ENCODE results near the gene SLC39A7. TPM values are rescaled to one million over a fixed set of nuclear protein-coding genes. Genes with fewer than 3 reads are reported as not detected.

SLC39A7 gene
- total RNA-seq, 6 experiments from 2014 or later = 215 to 240 (median 225) TPM

- peaks cover 2% of the 10 kb centered on the region; the same call in 1 of the 2 replicates for H3K27me3 Mint-ChIP-seq (ENCODE audit: insufficient read depth)
- DNase-seq = no peak
- H3K4me1 Mint-ChIP-seq (ENCODE audit: low read depth) = peaks cover 44% of the 10 kb centered on the region
- TF ChIP-seq CTCF (IDR thresholded peaks at IDR 0.05) = no peak
- peak overlapping the region; percentile 59 for H3K27ac Mint-ChIP-seq
- H3K36me3 Mint-ChIP-seq (ENCODE audit: low read depth) = peaks cover 57% of the 10 kb centered on the region
- peak overlapping the region; percentile 100 for H3K4me3 Mint-ChIP-seq
- no peaks in the 10 kb centered on the region for H3K9me3 Mint-ChIP-seq
Observed at GRCh38 chr6:33198159-33198852, 2.4 kb upstream of the SLC39A7 start.

- H3K4me3 Mint-ChIP-seq = peak overlapping the region; percentile 100
- no peaks in the 10 kb centered on the region for H3K9me3 Mint-ChIP-seq
- H3K4me1 Mint-ChIP-seq (ENCODE audit: low read depth) = peaks cover 51% of the 10 kb centered on the region
- peak overlapping the region; percentile 83 for H3K27ac Mint-ChIP-seq
- peaks cover 63% of the 10 kb centered on the region for H3K36me3 Mint-ChIP-seq (ENCODE audit: low read depth)
- no peak for TF ChIP-seq CTCF (IDR thresholded peaks at IDR 0.05)
- no peak for DNase-seq
- H3K27me3 Mint-ChIP-seq (ENCODE audit: insufficient read depth) = no peaks in the 10 kb centered on the region; the same call in 1 of the 2 replicates
Observed at GRCh38 chr6:33198853-33199436, 1.7 kb upstream of the SLC39A7 start.

- Mint-ChIP-seq H3K4me1 (ENCODE audit: low read depth) (peaks cover 56% of the 10 kb centered on the region), H3K36me3 (ENCODE audit: low read depth) (peaks cover 63% of the 10 kb centered on the region), H3K27ac (peak overlapping the region; percentile 83), H3K27me3 (ENCODE audit: insufficient read depth) (no peaks in the 10 kb centered on the region; the same call in 1 of the 2 replicates), H3K4me3 (peak overlapping the region; percentile 100), H3K9me3 (no peaks in the 10 kb centered on the region)
- no peak for DNase-seq
- no peak for TF ChIP-seq CTCF (IDR thresholded peaks at IDR 0.05)
Observed at GRCh38 chr6:33199687-33200218, 914 bp upstream of the SLC39A7 start.

- peak overlapping the region; percentile 100 for H3K4me3 Mint-ChIP-seq
- H3K4me1 Mint-ChIP-seq (ENCODE audit: low read depth) = peaks cover 70% of the 10 kb centered on the region
- H3K36me3 Mint-ChIP-seq (ENCODE audit: low read depth) = peaks cover 55% of the 10 kb centered on the region
- no peaks in the 10 kb centered on the region; the same call in 1 of the 2 replicates for H3K27me3 Mint-ChIP-seq (ENCODE audit: insufficient read depth)
- H3K27ac Mint-ChIP-seq = peak overlapping the region; percentile 100
- no peak for DNase-seq
- peak; percentile 36 for TF ChIP-seq CTCF (IDR thresholded peaks at IDR 0.05)
- no peaks in the 10 kb centered on the region for H3K9me3 Mint-ChIP-seq
Observed at GRCh38 chr6:33201147-33201545, 479 bp downstream of the SLC39A7 start.

GRCh38 chr6:33201935-33202334 is 1.3 kb downstream of the SLC39A7 start:
- H3K4me1 Mint-ChIP-seq (ENCODE audit: low read depth) = peaks cover 76% of the 10 kb centered on the region
- peaks cover 54% of the 10 kb centered on the region for H3K36me3 Mint-ChIP-seq (ENCODE audit: low read depth)
- DNase-seq = no peak
- TF ChIP-seq CTCF (IDR thresholded peaks at IDR 0.05) = no peak
- peak overlapping the region; percentile 100 for H3K27ac Mint-ChIP-seq
- H3K4me3 Mint-ChIP-seq = peak overlapping the region; percentile 100
- H3K27me3 Mint-ChIP-seq (ENCODE audit: insufficient read depth) = no peaks in the 10 kb centered on the region; the same call in 1 of the 2 replicates
- H3K9me3 Mint-ChIP-seq = no peaks in the 10 kb centered on the region

All from HFFc6 (cell line).